PC-3 (cell line): Measurements from ENCODE around the gene VSIG1. TPM values are rescaled to one million over a fixed set of nuclear protein-coding genes. Genes with fewer than 3 reads are reported as not detected.

Experiments used
- ATAC-seq: fragments of 200-7000 bp; cut with Tn5 transposase; 2 replicates; pipeline ENCODE4 v1.9.1; 2020; ENCODE audit warnings: mild to moderate bottlenecking, moderate library complexity
- BruUV-seq: library from RNA; stranded (reverse); fragments of 400-500 nt; replicated peaks from 2 replicates; lab custom pipeline; 2021; lab: Mats Ljungman, UMichigan
- CTCF ChIA-PET: fragments of 300-600 bp; sonication (Branson Sonifier 250); formaldehyde crosslinking; loops from one replicate; lab custom pipeline; 2022; ENCODE audit warnings: antibody characterized with exemption; lab: Charles Lee
- POLR2A ChIA-PET: fragments of 300-600 bp; sonication (Branson Sonifier 250); formaldehyde crosslinking; loops from one replicate; lab custom pipeline; 2022; ENCODE audit warnings: antibody characterized with exemption; ENCODE audit not compliant: unreplicated experiment; lab: Charles Lee
- DNase-seq: peaks from one replicate; pipeline ENCODE4 v3.0.0-alpha.2; 2015
- H2AFZ ChIP-seq: fragments of 300-600 bp; sonication (generic); 2 replicates; pipeline ENCODE4 v1.6.0; 2016; ENCODE audit warnings: antibody characterized with exemption, low read length
- H3F3A ChIP-seq: fragments of 300-600 bp; sonication (generic); one replicate; pipeline ENCODE4 v1.6.0; 2017; ENCODE audit warnings: antibody characterized with exemption, low read length, control low read depth, mild to moderate bottlenecking; ENCODE audit not compliant: unreplicated experiment
- H3K27ac ChIP-seq: fragments of 300-600 bp; sonication (generic); 2 replicates; pipeline ENCODE4 v1.5.1; 2016; ENCODE audit warnings: mild to moderate bottlenecking, low read length
- H3K27me3 ChIP-seq: fragments of 300-600 bp; sonication (generic); 2 replicates; pipeline ENCODE4 v1.6.1; 2016; ENCODE audit warnings: low read length, mixed read lengths
- H3K36me3 ChIP-seq: fragments of 300-600 bp; sonication (generic); 2 replicates; pipeline ENCODE4 v1.6.1; 2016; ENCODE audit warnings: low read depth, mixed run types, low read length, mixed read lengths
- H3K4me1 ChIP-seq: fragments of 300-600 bp; sonication (generic); 2 replicates; pipeline ENCODE4 v1.5.1; 2016; ENCODE audit warnings: low read length; ENCODE audit not compliant: insufficient read depth
- H3K4me2 ChIP-seq: fragments of 300-600 bp; sonication (generic); 2 replicates; pipeline ENCODE4 v1.6.0; 2016; ENCODE audit warnings: low read length
- H3K4me3 ChIP-seq: fragments of 300-600 bp; sonication (generic); 2 replicates; pipeline ENCODE4 v1.5.1; 2016; ENCODE audit warnings: mild to moderate bottlenecking, low read length, mixed read lengths
- H3K79me2 ChIP-seq: fragments of 300-600 bp; sonication (generic); 2 replicates; pipeline ENCODE4 v1.6.1; 2017; ENCODE audit warnings: low read length, mixed read lengths
- H3K9ac ChIP-seq: fragments of 300-600 bp; sonication (generic); 2 replicates; pipeline ENCODE4 v1.6.0; 2016; ENCODE audit warnings: mild to moderate bottlenecking, low read length
- H3K9me2 ChIP-seq: fragments of 300-600 bp; sonication (generic); replicated peaks from 2 replicates; pipeline ENCODE4 v1.6.1; 2016; ENCODE audit warnings: mixed run types, low read length, mixed read lengths
- H3K9me3 ChIP-seq: fragments of 300-600 bp; sonication (generic); 2 replicates; pipeline ENCODE4 v1.6.1; 2016; ENCODE audit warnings: low read length, mixed read lengths
- H4K20me1 ChIP-seq: fragments of 300-600 bp; sonication (generic); 2 replicates; pipeline ENCODE4 v1.6.1; 2016; ENCODE audit warnings: low read length, mixed read lengths
- EZH2 ChIP-seq: fragments of 300-600 bp; sonication (generic); IDR thresholded peaks from one replicate; pipeline ENCODE4 v1.6.1; 2017; ENCODE audit warnings: antibody characterized with exemption, mild to moderate bottlenecking, low read length; ENCODE audit not compliant: unreplicated experiment
- EZH2phosphoT487 ChIP-seq: fragments of 300-600 bp; sonication (generic); IDR thresholded peaks from 2 replicates; pipeline ENCODE4 v1.6.1; 2018; ENCODE audit warnings: mild to moderate bottlenecking, antibody characterized with exemption, low read length, borderline replicate concordance
- intact Hi-C: fragments of 100-400 bp; cut with micrococcal nuclease; formaldehyde crosslinking; loops from 2 replicates; pipeline ENCODE4 v1.9.0; 2023
- total RNA-seq: library from RNA; depleted of rRNA; stranded (reverse); fragments of >200 nt; gene quantifications from 2 replicates; pipeline ENCODE4 v1.2.3, GENCODE V29; 2014
- TF ChIP-seq, protein P1 (sequence below): fragments of 300-600 bp; sonication (generic); conservative IDR thresholded peaks from 2 replicates; pipeline ENCODE4 v1.5.1; 2017; ENCODE audit warnings: antibody characterized with exemption, low read depth, mild to moderate bottlenecking, low read length

Gene VSIG1
- total RNA-seq, 1 experiment from 2014 or later, result 0.84 TPM

DNA sequence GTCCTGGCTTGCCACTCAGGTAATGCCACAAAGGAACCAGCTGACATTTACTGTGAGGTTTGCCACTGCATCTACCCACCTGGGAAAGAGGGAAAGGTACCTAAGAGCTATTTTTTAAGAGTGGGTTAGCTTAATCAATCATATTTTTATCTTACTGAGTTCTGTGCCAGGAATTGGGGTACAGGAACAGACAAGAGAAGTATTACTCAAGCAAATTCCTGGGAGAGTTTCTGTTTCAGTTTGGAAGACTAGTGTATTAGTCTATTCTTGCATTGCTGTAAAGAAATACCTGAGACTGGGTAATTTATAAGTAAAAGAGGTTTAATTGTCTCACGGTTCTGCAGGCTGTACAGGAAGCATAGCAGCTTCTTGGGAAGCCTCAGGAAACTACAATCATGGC lies 23.3 kb downstream of the VSIG1 start:
- Histone ChIP-seq H3K4me2 (no peak overlapping the region), H4K20me1 (no peaks in the 10 kb centered on the region), H3K4me3 (no peak overlapping the region), H2AFZ (no peak overlapping the region), H3K36me3 (no peaks in the 10 kb centered on the region), H3K4me1 (peaks cover 30% of the 10 kb centered on the region), H3K9me3 (no peaks in the 10 kb centered on the region), H3K9ac (no peak overlapping the region), H3F3A (no peaks in the 10 kb centered on the region), H3K27ac (no peak overlapping the region), H3K27me3 (no peaks in the 10 kb centered on the region), H3K9me2 (no peaks in the 10 kb centered on the region), H3K79me2 (no peaks in the 10 kb centered on the region)
- CTCF ChIA-PET, result no interaction called here
- TF ChIP-seq EZH2, result no peak
- TF ChIP-seq, protein P1, sequence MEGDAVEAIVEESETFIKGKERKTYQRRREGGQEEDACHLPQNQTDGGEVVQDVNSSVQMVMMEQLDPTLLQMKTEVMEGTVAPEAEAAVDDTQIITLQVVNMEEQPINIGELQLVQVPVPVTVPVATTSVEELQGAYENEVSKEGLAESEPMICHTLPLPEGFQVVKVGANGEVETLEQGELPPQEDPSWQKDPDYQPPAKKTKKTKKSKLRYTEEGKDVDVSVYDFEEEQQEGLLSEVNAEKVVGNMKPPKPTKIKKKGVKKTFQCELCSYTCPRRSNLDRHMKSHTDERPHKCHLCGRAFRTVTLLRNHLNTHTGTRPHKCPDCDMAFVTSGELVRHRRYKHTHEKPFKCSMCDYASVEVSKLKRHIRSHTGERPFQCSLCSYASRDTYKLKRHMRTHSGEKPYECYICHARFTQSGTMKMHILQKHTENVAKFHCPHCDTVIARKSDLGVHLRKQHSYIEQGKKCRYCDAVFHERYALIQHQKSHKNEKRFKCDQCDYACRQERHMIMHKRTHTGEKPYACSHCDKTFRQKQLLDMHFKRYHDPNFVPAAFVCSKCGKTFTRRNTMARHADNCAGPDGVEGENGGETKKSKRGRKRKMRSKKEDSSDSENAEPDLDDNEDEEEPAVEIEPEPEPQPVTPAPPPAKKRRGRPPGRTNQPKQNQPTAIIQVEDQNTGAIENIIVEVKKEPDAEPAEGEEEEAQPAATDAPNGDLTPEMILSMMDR, result no peak
- no peak for TF ChIP-seq EZH2phosphoT487
- POLR2A ChIA-PET, result no interaction called here
- DNase-seq (no peak), ATAC-seq (no peak)
- no TSS peak for BruUV-seq
- intact Hi-C loops, result no loop called here

DNA sequence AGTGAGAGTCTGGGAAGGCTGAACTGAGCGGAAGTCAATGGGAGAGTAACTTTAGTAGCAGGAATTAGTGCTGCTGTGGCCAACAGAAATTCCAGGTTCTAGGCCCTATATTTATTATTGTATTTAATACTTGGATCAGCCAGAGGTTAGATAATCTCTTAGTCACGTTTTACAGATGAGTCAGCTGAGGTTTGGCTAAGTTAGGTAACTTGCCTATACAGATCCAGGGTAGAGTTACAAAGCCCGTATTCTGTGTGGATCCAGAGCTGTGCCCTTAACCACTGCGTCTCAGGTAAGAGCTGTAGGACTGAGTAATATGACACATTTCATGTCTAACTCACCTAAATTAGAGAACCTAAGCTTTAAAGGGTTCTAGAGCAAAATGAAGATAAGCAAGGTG lies 26.0 kb downstream of the VSIG1 start:
- Histone ChIP-seq H3K4me3 (no peak overlapping the region), H3F3A (no peaks in the 10 kb centered on the region), H3K27ac (peak overlapping the region; percentile 52), H4K20me1 (no peaks in the 10 kb centered on the region), H3K9me3 (no peaks in the 10 kb centered on the region), H3K9me2 (no peaks in the 10 kb centered on the region), H3K9ac (no peak overlapping the region), H3K36me3 (no peaks in the 10 kb centered on the region), H2AFZ (no peak overlapping the region), H3K79me2 (no peaks in the 10 kb centered on the region), H3K27me3 (no peaks in the 10 kb centered on the region), H3K4me2 (peak overlapping the region; percentile 39), H3K4me1 (peaks cover 31% of the 10 kb centered on the region)
- CTCF ChIA-PET, result interaction anchor here (0.6 kb wide), 1 partner anchor 50 kb away, joined by 5 read pairs; no protein-coding TSS in a partner anchor
- intact Hi-C loops, result loop anchor here (1.0 to 5.0 kb wide), 6 partner anchors 35 to 414 kb away; partner anchors contain the start of genes NCBP2L and TSC22D3
- POLR2A ChIA-PET, result no interaction called here
- peak; percentile 98 for ATAC-seq
- peak; percentile 91 for DNase-seq
- TF ChIP-seq EZH2 (no peak), EZH2phosphoT487 (no peak)
- TF ChIP-seq, protein P1, result no peak
- BruUV-seq, result no TSS peak

DNA sequence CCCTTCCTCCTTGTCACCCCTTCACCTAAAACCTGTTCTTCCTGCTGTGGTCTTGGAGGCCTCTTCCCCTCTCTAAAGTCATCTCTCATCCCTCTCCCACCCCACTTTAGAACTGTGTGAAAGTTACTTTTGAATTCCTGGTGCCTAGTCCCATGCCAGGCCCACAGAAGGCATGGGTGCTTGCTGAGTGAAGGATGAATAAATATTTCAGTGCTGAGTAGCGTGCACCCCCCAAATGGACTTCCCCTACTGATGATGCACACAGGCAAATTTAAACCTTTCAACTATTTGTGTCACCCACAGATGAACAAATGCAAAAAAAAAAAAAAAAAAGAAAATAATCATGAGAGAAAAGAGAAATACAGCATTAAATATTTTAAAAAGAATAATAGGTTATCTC lies 26.7 kb downstream of the VSIG1 start:
- no peaks in the 10 kb centered on the region for H3K27me3 ChIP-seq
- no peaks in the 10 kb centered on the region for H3K79me2 ChIP-seq
- H3K4me3 ChIP-seq, result no peak overlapping the region
- no TSS peak for BruUV-seq
- no peaks in the 10 kb centered on the region for H3F3A ChIP-seq
- no peak for TF ChIP-seq EZH2phosphoT487
- TF ChIP-seq, protein P1, result no peak
- no peak for TF ChIP-seq EZH2
- peak overlapping the region; percentile 43 for H3K9ac ChIP-seq
- H2AFZ ChIP-seq, result no peak overlapping the region
- H3K4me1 ChIP-seq, result peaks cover 31% of the 10 kb centered on the region
- H3K27ac ChIP-seq, result peak overlapping the region; percentile 52
- no peaks in the 10 kb centered on the region for H4K20me1 ChIP-seq
- intact Hi-C loops, result loop anchor here (1.0 to 5.0 kb wide), 6 partner anchors 35 to 414 kb away; partner anchors contain the start of genes NCBP2L and TSC22D3
- H3K4me2 ChIP-seq, result peak overlapping the region; percentile 39
- H3K36me3 ChIP-seq, result no peaks in the 10 kb centered on the region
- POLR2A ChIA-PET, result no interaction called here
- no peaks in the 10 kb centered on the region for H3K9me3 ChIP-seq
- CTCF ChIA-PET, result interaction anchor here (0.6 kb wide), 1 partner anchor 51 kb away, joined by 5 read pairs; no protein-coding TSS in a partner anchor
- DNase-seq, result no peak
- H3K9me2 ChIP-seq, result no peaks in the 10 kb centered on the region
- ATAC-seq, result no peak
